ENCODE data around the gene SETD5.

The SETD5 gene

GRCh38 chr3:9384141-9384828 lies 13.1 kb upstream of the SETD5 start:
- no peak overlapping the region for H3K27ac ChIP-seq (ENCODE audit: low read length)
- no peaks in the 10 kb centered on the region for H3K4me1 ChIP-seq (ENCODE audit: insufficient read depth, low read length)
- TF ChIP-seq EZH2 (IDR thresholded peaks at IDR 0.05; ENCODE audit: borderline replicate concordance, low read depth, low read length, severe bottlenecking) (no peak), CTCF (IDR thresholded peaks at IDR 0.05; ENCODE audit: borderline replicate concordance, extremely low read depth, low read length, poor library complexity, severe bottlenecking) (no peak)
- H3K9ac ChIP-seq (ENCODE audit: low read depth, low read length), result no peak overlapping the region
- peaks cover 29% of the 10 kb centered on the region for H3K79me2 ChIP-seq (ENCODE audit: insufficient read depth, low read length)
- no peaks in the 10 kb centered on the region for H3K27me3 ChIP-seq (ENCODE audit: insufficient read depth, low read length, poor library complexity)
- H3K4me3 ChIP-seq (ENCODE audit: low read depth in 1 of 2, low read length in 2 of 2), result no peak overlapping the region
- peaks cover 93% of the 10 kb centered on the region for H3K36me3 ChIP-seq (ENCODE audit: insufficient read depth, low read length)
- ATAC-seq (ENCODE audit: insufficient read depth, low read depth), result peak; percentile 27; the same call in 2 of the 3 replicates
- H3K9me3 ChIP-seq (ENCODE audit: insufficient read depth, low read length, severe bottlenecking), result no peaks in the 10 kb centered on the region
- H3K4me2 ChIP-seq (ENCODE audit: insufficient read depth, low read length), result no peak overlapping the region
- no peak overlapping the region for H2AFZ ChIP-seq (ENCODE audit: low read depth, low read length)
- H4K20me1 ChIP-seq (ENCODE audit: insufficient read depth, low read length), result peaks cover 24% of the 10 kb centered on the region; the same call in 1 of the 2 replicates
- DNase-seq, result no peak

- no peak for DNase-seq
- Histone ChIP-seq H3K79me2 (ENCODE audit: insufficient read depth, low read length) (peaks cover 34% of the 10 kb centered on the region), H2AFZ (ENCODE audit: low read depth, low read length) (no peak overlapping the region), H3K4me2 (ENCODE audit: insufficient read depth, low read length) (no peak overlapping the region), H3K27me3 (ENCODE audit: insufficient read depth, low read length, poor library complexity) (no peaks in the 10 kb centered on the region), H3K9ac (ENCODE audit: low read depth, low read length) (no peak overlapping the region), H3K4me1 (ENCODE audit: insufficient read depth, low read length) (no peaks in the 10 kb centered on the region), H3K36me3 (ENCODE audit: insufficient read depth, low read length) (peaks cover 92% of the 10 kb centered on the region), H3K9me3 (ENCODE audit: insufficient read depth, low read length, severe bottlenecking) (no peaks in the 10 kb centered on the region), H4K20me1 (ENCODE audit: insufficient read depth, low read length) (peaks cover 33% of the 10 kb centered on the region; the same call in 1 of the 2 replicates), H3K27ac (ENCODE audit: low read length) (no peak overlapping the region), H3K4me3 (ENCODE audit: low read depth in 1 of 2, low read length in 2 of 2) (no peak overlapping the region)
- ATAC-seq (ENCODE audit: insufficient read depth, low read depth), result no peak
- TF ChIP-seq CTCF (IDR thresholded peaks at IDR 0.05; ENCODE audit: borderline replicate concordance, extremely low read depth, low read length, poor library complexity, severe bottlenecking), result no peak
- TF ChIP-seq EZH2 (IDR thresholded peaks at IDR 0.05; ENCODE audit: borderline replicate concordance, low read depth, low read length, severe bottlenecking), result no peak
Observed at GRCh38 chr3:9385187-9386077, 12.0 kb upstream of the SETD5 start.

- no peak overlapping the region for H3K9ac ChIP-seq (ENCODE audit: low read depth, low read length)
- no peaks in the 10 kb centered on the region for H3K9me3 ChIP-seq (ENCODE audit: insufficient read depth, low read length, severe bottlenecking)
- TF ChIP-seq CTCF (IDR thresholded peaks at IDR 0.05; ENCODE audit: borderline replicate concordance, extremely low read depth, low read length, poor library complexity, severe bottlenecking) (no peak), EZH2 (IDR thresholded peaks at IDR 0.05; ENCODE audit: borderline replicate concordance, low read depth, low read length, severe bottlenecking) (no peak)
- no peak overlapping the region for H3K4me3 ChIP-seq (ENCODE audit: low read depth in 1 of 2, low read length in 2 of 2)
- no peak overlapping the region for H3K27ac ChIP-seq (ENCODE audit: low read length)
- peak; percentile 18; the same call in 1 of the 3 replicates for ATAC-seq (ENCODE audit: insufficient read depth, low read depth)
- H3K79me2 ChIP-seq (ENCODE audit: insufficient read depth, low read length), result peaks cover 37% of the 10 kb centered on the region
- no peak overlapping the region for H3K4me2 ChIP-seq (ENCODE audit: insufficient read depth, low read length)
- H3K4me1 ChIP-seq (ENCODE audit: insufficient read depth, low read length), result no peaks in the 10 kb centered on the region
- H3K36me3 ChIP-seq (ENCODE audit: insufficient read depth, low read length), result peaks cover 94% of the 10 kb centered on the region
- no peaks in the 10 kb centered on the region for H3K27me3 ChIP-seq (ENCODE audit: insufficient read depth, low read length, poor library complexity)
- H2AFZ ChIP-seq (ENCODE audit: low read depth, low read length), result no peak overlapping the region
- DNase-seq, result no peak
- H4K20me1 ChIP-seq (ENCODE audit: insufficient read depth, low read length), result peaks cover 39% of the 10 kb centered on the region; the same call in 1 of the 2 replicates
Observed at GRCh38 chr3:9386078-9386459, 11.3 kb upstream of the SETD5 start.

Measured in DND-41 (cell line).